GM23338 (cell line): Measurements from ENCODE around the gene ELL2. TPM values are rescaled to one million over a fixed set of nuclear protein-coding genes. Genes with fewer than 3 reads are reported as not detected.

Experiments used
- ATAC-seq: fragments of 200-7000 bp; cut with Tn5 transposase; 3 replicates; pipeline ENCODE4 v1.9.1; 2020
- DNase-seq: peaks from one replicate; pipeline ENCODE4 v3.0.0-alpha.2; 2015; ENCODE audit warnings: low spot score
- H2AFZ ChIP-seq: fragments of 200-600 bp; sonication (generic); 2 replicates; pipeline ENCODE4 v1.8.0; 2016; ENCODE audit warnings: antibody characterized with exemption, mild to moderate bottlenecking, moderate library complexity
- H3F3A ChIP-seq: fragments of 200-600 bp; sonication (generic); replicated peaks from 2 replicates; pipeline ENCODE4 v1.8.0; 2017; ENCODE audit warnings: antibody characterized with exemption, mixed run types, low read depth
- H3K27ac ChIP-seq: fragments of 200-600 bp; sonication (generic); 2 replicates; pipeline ENCODE4 v1.6.1; 2016; ENCODE audit warnings: low read depth
- H3K27me3 ChIP-seq: fragments of 200-600 bp; sonication (generic); 2 replicates; pipeline ENCODE4 v1.8.0; 2016; ENCODE audit warnings: mild to moderate bottlenecking, mixed run types, moderate library complexity; ENCODE audit not compliant: insufficient read depth
- H3K36me3 ChIP-seq: fragments of 200-600 bp; sonication (generic); 2 replicates; pipeline ENCODE4 v1.8.0; 2016; ENCODE audit warnings: mild to moderate bottlenecking; ENCODE audit not compliant: insufficient read depth
- H3K4me1 ChIP-seq: fragments of 200-600 bp; sonication (generic); 2 replicates; pipeline ENCODE4 v1.8.0; 2016; ENCODE audit warnings: mild to moderate bottlenecking, moderate library complexity; ENCODE audit not compliant: insufficient read depth
- H3K4me2 ChIP-seq: fragments of 200-600 bp; sonication (generic); 2 replicates; pipeline ENCODE4 v1.7.1; 2017; ENCODE audit warnings: mixed run types
- H3K4me3 ChIP-seq: fragments of 200-600 bp; sonication (generic); 2 replicates; pipeline ENCODE4 v1.6.1; 2016; ENCODE audit warnings: mixed run types
- H3K79me2 ChIP-seq: fragments of 200-600 bp; sonication (generic); replicated peaks from 2 replicates; pipeline ENCODE4 v1.8.0; 2017; ENCODE audit warnings: mild to moderate bottlenecking; ENCODE audit not compliant: insufficient read depth
- H3K9me2 ChIP-seq: fragments of 200-600 bp; sonication (generic); 2 replicates; pipeline ENCODE4 v1.8.0; 2017; ENCODE audit not compliant: insufficient read depth
- H4K20me1 ChIP-seq: fragments of 200-600 bp; sonication (generic); replicated peaks from 2 replicates; pipeline ENCODE4 v1.8.0; 2017; ENCODE audit warnings: mild to moderate bottlenecking; ENCODE audit not compliant: insufficient read depth
- H3K27ac Mint-ChIP-seq: 2 replicates; pipeline ENCODE4 v1.8.0; 2020; ENCODE audit warnings: inconsistent platforms, mild to moderate bottlenecking, moderate library complexity, mixed read lengths
- H3K27me3 Mint-ChIP-seq: 3 replicates; pipeline ENCODE4 v1.8.0; 2022; ENCODE audit warnings: low read depth, mild to moderate bottlenecking, moderate library complexity, mixed read lengths, inconsistent platforms; ENCODE audit not compliant: insufficient read depth, poor library complexity
- H3K36me3 Mint-ChIP-seq: 3 replicates; pipeline ENCODE4 v1.8.0; 2021; ENCODE audit warnings: low read depth, mild to moderate bottlenecking, inconsistent platforms, moderate library complexity, mixed read lengths
- H3K4me1 Mint-ChIP-seq: 3 replicates; pipeline ENCODE4 v1.8.0; 2020; ENCODE audit warnings: mild to moderate bottlenecking, inconsistent platforms, mixed read lengths
- H3K4me3 Mint-ChIP-seq: 3 replicates; pipeline ENCODE4 v1.8.0; 2021; ENCODE audit warnings: moderate library complexity, mild to moderate bottlenecking, inconsistent platforms, mixed read lengths
- H3K9me3 Mint-ChIP-seq: 3 replicates; pipeline ENCODE4 v1.8.0; 2020; ENCODE audit warnings: moderate library complexity, mild to moderate bottlenecking, inconsistent platforms, mixed read lengths
- CREB1 ChIP-seq: fragments of 250-450 bp; sonication (Bioruptor Pico); IDR thresholded peaks from 2 replicates; pipeline ENCODE4 v1.5.0; 2020; ENCODE audit warnings: low read depth, mild to moderate bottlenecking, moderate library complexity
- EZH2 ChIP-seq: fragments of 200-600 bp; sonication (generic); IDR thresholded peaks from one replicate; pipeline ENCODE4 v1.8.0; 2017; ENCODE audit warnings: antibody characterized with exemption, mild to moderate bottlenecking, low read depth; ENCODE audit not compliant: unreplicated experiment
- EZH2phosphoT487 ChIP-seq: fragments of 200-600 bp; sonication (generic); IDR thresholded peaks from one replicate; pipeline ENCODE4 v1.8.1; 2018; ENCODE audit warnings: antibody characterized with exemption; ENCODE audit not compliant: unreplicated experiment
- POLR2AphosphoS5 ChIP-seq: IDR thresholded peaks from 2 replicates; pipeline ENCODE4 v1.6.1; 2016; ENCODE audit warnings: antibody characterized with exemption, low read depth
- REST ChIP-seq: IDR thresholded peaks from one replicate; pipeline ENCODE4 v1.6.1; 2018; ENCODE audit warnings: antibody characterized with exemption; ENCODE audit not compliant: unreplicated experiment
- ZNF114 ChIP-seq: fragments of 250-450 bp; sonication (Bioruptor Pico); IDR thresholded peaks from 2 replicates; pipeline ENCODE4 v1.5.0; 2020; ENCODE audit warnings: mild to moderate bottlenecking, moderate library complexity
- ZNF462 ChIP-seq: fragments of 250-450 bp; sonication (Bioruptor Pico); IDR thresholded peaks from 2 replicates; pipeline ENCODE4 v1.5.0; 2020; ENCODE audit warnings: mild to moderate bottlenecking, moderate library complexity
- polyA plus RNA-seq: library from polyadenylated mRNA; unstranded; fragments of >200 nt; fragmentation: Nextera tagmentation; extraction: Ambion mirVana; gene quantifications from 2 replicates; pipeline ENCODE4 v1.2.1, GENCODE V29; 2016
- total RNA-seq: library from RNA; depleted of rRNA; stranded (reverse); fragments of >200 nt; shearing (Covaris generic); gene quantifications from 2 replicates; pipeline ENCODE4 v1.2.3, GENCODE V29; 2014

Gene ELL2
- total and polyA plus RNA-seq, 2 experiments from 2014 or later, result 7.4 to 32.6 TPM

- no peaks in the 10 kb centered on the region for H3K9me3 Mint-ChIP-seq
- no peaks in the 10 kb centered on the region for H3K27me3 Mint-ChIP-seq
- Histone ChIP-seq H3K27ac (no peak overlapping the region), H3K36me3 (no peaks in the 10 kb centered on the region), H3K79me2 (no peaks in the 10 kb centered on the region), H3K9me2 (no peaks in the 10 kb centered on the region), H4K20me1 (no peaks in the 10 kb centered on the region), H3F3A (no peaks in the 10 kb centered on the region), H3K4me2 (no peak overlapping the region), H3K27me3 (no peaks in the 10 kb centered on the region), H3K4me3 (no peak overlapping the region), H2AFZ (no peak overlapping the region), H3K4me1 (no peaks in the 10 kb centered on the region)
- ATAC-seq, result no peak
- no peak overlapping the region for H3K27ac Mint-ChIP-seq
- no peak for DNase-seq
- H3K4me3 Mint-ChIP-seq, result no peak overlapping the region
- no peaks in the 10 kb centered on the region for H3K4me1 Mint-ChIP-seq
- no peak for TF ChIP-seq REST
- no peak for TF ChIP-seq POLR2AphosphoS5
- TF ChIP-seq ZNF114 (CRISPR knock-in tag), result no peak
- TF ChIP-seq CREB1 (CRISPR knock-in tag), result no peak
- no peak for TF ChIP-seq EZH2phosphoT487
- no peak for TF ChIP-seq EZH2
- TF ChIP-seq ZNF462 (CRISPR knock-in tag), result no peak
- H3K36me3 Mint-ChIP-seq, result 0 out of 3 replicates have a peak, but pooled peaks cover 3% of the 10 kb centered on the region
These were observed 75.2 kb downstream of the ELL2 start for GRCh38 chr5:95886340-95887044.
